Mucosa of stomach (tissue), 1 donor: ENCODE measurements around the gene GNGT2.
A peak's percentile ranks its signal among the peaks of the same experiment; 100 is the strongest.
"Not testable (repeated sequence)": the region's sequence is repeated elsewhere in the genome, so short reads cannot be mapped to it uniquely, and the experiment has no call there.

Source experiments
- H3K27me3 ChIP-seq: one replicate; pipeline ENCODE4 v1.7.0; 2013; ENCODE audit warnings: mild to moderate bottlenecking, low read length; ENCODE audit not compliant: control insufficient read depth, insufficient read depth
- H3K36me3 ChIP-seq: one replicate; pipeline ENCODE4 v1.7.0; 2013; ENCODE audit warnings: low read length; ENCODE audit not compliant: control insufficient read depth, insufficient read depth
- H3K4me1 ChIP-seq: one replicate; pipeline ENCODE4 v1.7.0; 2013; ENCODE audit warnings: mild to moderate bottlenecking, low read length; ENCODE audit not compliant: control insufficient read depth, insufficient read depth
- H3K4me3 ChIP-seq: one replicate; pipeline ENCODE4 v1.7.0; 2013; ENCODE audit warnings: low read length
- H3K9ac ChIP-seq: one replicate; pipeline ENCODE4 v1.7.0; 2013; ENCODE audit warnings: mild to moderate bottlenecking, low read length, moderate library complexity
- H3K9me3 ChIP-seq: one replicate; pipeline ENCODE4 v1.7.0; 2013; ENCODE audit warnings: mild to moderate bottlenecking, low read length, moderate library complexity; ENCODE audit not compliant: control insufficient read depth
- donor health status: Pancreatic carcinoma.

The GNGT2 gene

GRCh38 chr17:49196520-49196919 is 13.9 kb downstream of the GNGT2 start:
- Histone ChIP-seq H3K9ac (no peak overlapping the region), H3K4me1 (no peaks in the 10 kb centered on the region), H3K4me3 (no peak overlapping the region), H3K9me3 (no peaks in the 10 kb centered on the region), H3K36me3 (no peaks in the 10 kb centered on the region), H3K27me3 (no peaks in the 10 kb centered on the region)

GRCh38 chr17:49195751-49196150 is 14.6 kb downstream of the GNGT2 start:
- Histone ChIP-seq H3K9ac (no peak overlapping the region), H3K4me1 (no peaks in the 10 kb centered on the region), H3K36me3 (no peaks in the 10 kb centered on the region), H3K9me3 (no peaks in the 10 kb centered on the region), H3K27me3 (no peaks in the 10 kb centered on the region), H3K4me3 (no peak overlapping the region)

GRCh38 chr17:49194297-49194607 is 16.1 kb downstream of the GNGT2 start:
- H3K27me3 ChIP-seq = no peaks in the 10 kb centered on the region
- H3K9ac ChIP-seq = no peak overlapping the region
- H3K36me3 ChIP-seq = no peaks in the 10 kb centered on the region
- H3K4me1 ChIP-seq = no peaks in the 10 kb centered on the region
- no peaks in the 10 kb centered on the region for H3K9me3 ChIP-seq
- no peak overlapping the region for H3K4me3 ChIP-seq

GRCh38 chr17:49193513-49194296 is 16.7 kb downstream of the GNGT2 start:
- Histone ChIP-seq H3K36me3 (no peaks in the 10 kb centered on the region), H3K27me3 (no peaks in the 10 kb centered on the region), H3K9ac (peak overlapping the region; percentile 91), H3K4me3 (peak overlapping the region; percentile 100), H3K4me1 (no peaks in the 10 kb centered on the region), H3K9me3 (no peaks in the 10 kb centered on the region)

GRCh38 chr17:49191917-49192741 is 18.2 kb downstream of the GNGT2 start:
- H3K36me3 ChIP-seq = no peaks in the 10 kb centered on the region
- peak overlapping the region; percentile 91 for H3K9ac ChIP-seq
- H3K4me3 ChIP-seq = peak overlapping the region; percentile 100
- no peaks in the 10 kb centered on the region for H3K27me3 ChIP-seq
- H3K9me3 ChIP-seq = no peaks in the 10 kb centered on the region
- H3K4me1 ChIP-seq = no peaks in the 10 kb centered on the region

- Histone ChIP-seq H3K9ac (peak overlapping the region; percentile 91), H3K4me3 (peak overlapping the region; percentile 100), H3K36me3 (no peaks in the 10 kb centered on the region), H3K9me3 (no peaks in the 10 kb centered on the region), H3K27me3 (no peaks in the 10 kb centered on the region), H3K4me1 (no peaks in the 10 kb centered on the region)
Measured at GRCh38 chr17:49191409-49191916, 18.9 kb downstream of the GNGT2 start.

GRCh38 chr17:49190932-49191331 is 19.4 kb downstream of the GNGT2 start:
- no peak overlapping the region for H3K9ac ChIP-seq
- H3K4me3 ChIP-seq = no peak overlapping the region
- H3K4me1 ChIP-seq = no peaks in the 10 kb centered on the region
- H3K9me3 ChIP-seq = no peaks in the 10 kb centered on the region
- H3K27me3 ChIP-seq = no peaks in the 10 kb centered on the region
- H3K36me3 ChIP-seq = no peaks in the 10 kb centered on the region

- H3K4me1 ChIP-seq = no peaks in the 10 kb centered on the region
- H3K9me3 ChIP-seq = no peaks in the 10 kb centered on the region
- H3K9ac ChIP-seq = no peak overlapping the region
- no peak overlapping the region for H3K4me3 ChIP-seq
- no peaks in the 10 kb centered on the region for H3K27me3 ChIP-seq
- no peaks in the 10 kb centered on the region for H3K36me3 ChIP-seq
Measured at GRCh38 chr17:49187301-49187700, 23.1 kb downstream of the GNGT2 start.

- H3K9ac ChIP-seq, H3K4me1 ChIP-seq, H3K36me3 ChIP-seq, H3K4me3 ChIP-seq, H3K9me3 ChIP-seq, H3K27me3 ChIP-seq: not testable (repeated sequence)
Measured at GRCh38 chr17:49185381-49185780, 25.0 kb downstream of the GNGT2 start.

GRCh38 chr17:49184522-49184921 is 25.9 kb downstream of the GNGT2 start:
- H3K36me3 ChIP-seq, H3K4me3 ChIP-seq, H3K9me3 ChIP-seq, H3K27me3 ChIP-seq, H3K4me1 ChIP-seq, H3K9ac ChIP-seq: not testable (repeated sequence)

GRCh38 chr17:49183801-49184200 is 26.6 kb downstream of the GNGT2 start:
- no peak overlapping the region for H3K4me3 ChIP-seq
- H3K4me1 ChIP-seq = no peaks in the 10 kb centered on the region

GRCh38 chr17:49183341-49183740 is 27.0 kb downstream of the GNGT2 start:
- H3K9ac ChIP-seq = no peak overlapping the region
- H3K4me3 ChIP-seq = no peak overlapping the region
- no peaks in the 10 kb centered on the region for H3K4me1 ChIP-seq
- no peaks in the 10 kb centered on the region for H3K9me3 ChIP-seq
- H3K36me3 ChIP-seq = no peaks in the 10 kb centered on the region
- H3K27me3 ChIP-seq = no peaks in the 10 kb centered on the region

More at GRCh38 chr17:49183801-49184200, 26.6 kb downstream of the GNGT2 start:
- Histone ChIP-seq H3K27me3 (no peaks in the 10 kb centered on the region), H3K9ac (no peak overlapping the region), H3K36me3 (no peaks in the 10 kb centered on the region), H3K9me3 (no peaks in the 10 kb centered on the region)
